T-helper 9 cell (primary cell): Measurements from ENCODE around the gene TM2D3.

Experiments
- DNase-seq: peaks from one replicate; pipeline ENCODE4 v3.0.0-alpha.2; 2020

Gene TM2D3

DNA sequence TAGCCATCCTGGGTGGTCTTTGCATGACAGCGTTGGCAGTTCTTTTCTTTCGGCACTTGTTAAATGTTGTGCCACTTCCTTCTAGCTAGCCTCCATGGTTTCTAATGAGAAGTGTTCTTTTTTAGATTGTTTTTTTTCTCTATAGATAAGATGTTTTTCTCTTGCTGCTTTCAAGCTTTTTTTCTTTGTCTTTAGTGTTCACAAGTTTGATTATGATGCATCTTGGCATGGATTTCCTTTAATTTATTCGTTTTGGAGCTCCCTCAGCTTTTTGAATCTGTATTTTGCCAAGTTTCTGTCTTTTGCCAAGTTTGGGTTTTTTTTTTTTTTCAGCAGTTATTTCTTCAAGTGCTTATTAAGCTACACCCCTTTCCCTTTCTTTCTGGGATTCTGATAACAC lies 53.1 kb downstream of the TM2D3 start:
- DNase-seq: no peak

DNA sequence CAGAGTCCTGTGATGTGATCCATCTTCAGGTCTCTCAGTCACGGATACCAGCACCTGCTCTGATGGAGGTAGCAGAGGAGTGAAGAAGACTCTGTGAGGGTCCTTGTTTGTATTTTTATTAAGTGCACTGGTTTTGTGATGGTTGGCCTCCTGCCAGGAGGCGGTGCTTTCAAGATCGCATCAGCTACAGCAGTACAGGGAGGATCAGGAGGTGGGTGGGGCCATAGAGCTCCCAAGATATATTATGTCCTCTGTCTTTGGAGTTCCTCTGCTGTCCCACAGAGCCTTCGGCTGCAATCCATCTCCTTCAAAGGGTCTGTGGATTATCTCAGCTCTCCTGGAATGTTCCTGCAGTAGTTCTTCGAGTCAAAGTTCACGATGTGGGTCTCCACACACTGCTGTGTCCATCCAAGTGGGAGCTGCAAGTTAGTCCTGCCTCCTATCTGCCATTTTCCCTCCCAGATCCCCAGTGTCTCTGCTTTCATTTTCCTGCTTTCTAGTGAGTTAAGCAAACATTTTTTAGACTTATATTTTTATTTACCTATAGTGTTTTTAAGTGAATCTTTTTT lies 54.7 kb downstream of the TM2D3 start:
- no peak for DNase-seq

DNA sequence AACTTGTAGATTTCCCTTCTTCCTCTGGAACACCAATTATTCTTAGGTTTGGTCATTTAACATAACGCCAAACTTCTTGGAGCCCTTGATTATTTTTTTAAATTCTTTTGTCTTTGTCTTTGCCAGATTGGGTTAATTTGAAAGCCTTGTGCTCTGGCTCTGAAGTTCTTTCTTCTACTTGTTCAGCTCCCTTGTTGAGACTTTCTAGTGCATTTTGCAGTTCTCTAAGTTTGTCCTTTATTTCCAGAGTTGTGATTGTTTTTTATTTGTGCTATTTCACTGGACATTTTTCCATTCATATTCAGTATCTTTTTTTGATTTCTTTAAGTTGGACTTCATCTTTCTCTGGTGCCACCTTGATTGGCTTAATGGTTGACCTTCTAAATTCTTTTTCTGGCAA lies 55.5 kb downstream of the TM2D3 start:
- no peak for DNase-seq
